Measurements from ENCODE around the gene STIM2.
"Not testable (repeated sequence)": the region's sequence is repeated elsewhere in the genome, so short reads cannot be mapped to it uniquely, and the experiment has no call there.

Gene STIM2

DNA sequence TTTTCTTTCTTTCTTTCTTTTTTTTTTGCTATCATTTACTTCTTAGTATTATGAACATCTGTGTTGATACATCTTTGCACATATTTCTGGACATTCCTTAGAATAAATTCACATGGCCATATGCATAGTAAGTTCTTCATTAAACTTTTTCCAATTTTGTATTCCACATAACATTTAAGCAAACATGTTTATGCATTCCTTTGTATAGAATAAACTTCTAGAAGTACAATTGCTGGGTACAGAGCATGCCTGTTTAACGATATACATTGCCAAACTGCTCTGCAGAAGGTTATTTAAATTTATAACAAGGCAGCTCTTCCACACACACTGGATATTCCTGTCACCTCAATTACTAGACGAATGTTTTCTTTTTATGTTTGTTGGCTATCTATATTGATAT is 36.0 kb upstream of the STIM2 start:
- no peak for DNase-seq (ENCODE audit: low spot score)
- Histone ChIP-seq H3K4me3 (no peak overlapping the region), H3K27ac (no peak overlapping the region)
- TF ChIP-seq, protein P1, sequence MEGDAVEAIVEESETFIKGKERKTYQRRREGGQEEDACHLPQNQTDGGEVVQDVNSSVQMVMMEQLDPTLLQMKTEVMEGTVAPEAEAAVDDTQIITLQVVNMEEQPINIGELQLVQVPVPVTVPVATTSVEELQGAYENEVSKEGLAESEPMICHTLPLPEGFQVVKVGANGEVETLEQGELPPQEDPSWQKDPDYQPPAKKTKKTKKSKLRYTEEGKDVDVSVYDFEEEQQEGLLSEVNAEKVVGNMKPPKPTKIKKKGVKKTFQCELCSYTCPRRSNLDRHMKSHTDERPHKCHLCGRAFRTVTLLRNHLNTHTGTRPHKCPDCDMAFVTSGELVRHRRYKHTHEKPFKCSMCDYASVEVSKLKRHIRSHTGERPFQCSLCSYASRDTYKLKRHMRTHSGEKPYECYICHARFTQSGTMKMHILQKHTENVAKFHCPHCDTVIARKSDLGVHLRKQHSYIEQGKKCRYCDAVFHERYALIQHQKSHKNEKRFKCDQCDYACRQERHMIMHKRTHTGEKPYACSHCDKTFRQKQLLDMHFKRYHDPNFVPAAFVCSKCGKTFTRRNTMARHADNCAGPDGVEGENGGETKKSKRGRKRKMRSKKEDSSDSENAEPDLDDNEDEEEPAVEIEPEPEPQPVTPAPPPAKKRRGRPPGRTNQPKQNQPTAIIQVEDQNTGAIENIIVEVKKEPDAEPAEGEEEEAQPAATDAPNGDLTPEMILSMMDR (IDR thresholded peaks at IDR 0.05), result no peak

DNA sequence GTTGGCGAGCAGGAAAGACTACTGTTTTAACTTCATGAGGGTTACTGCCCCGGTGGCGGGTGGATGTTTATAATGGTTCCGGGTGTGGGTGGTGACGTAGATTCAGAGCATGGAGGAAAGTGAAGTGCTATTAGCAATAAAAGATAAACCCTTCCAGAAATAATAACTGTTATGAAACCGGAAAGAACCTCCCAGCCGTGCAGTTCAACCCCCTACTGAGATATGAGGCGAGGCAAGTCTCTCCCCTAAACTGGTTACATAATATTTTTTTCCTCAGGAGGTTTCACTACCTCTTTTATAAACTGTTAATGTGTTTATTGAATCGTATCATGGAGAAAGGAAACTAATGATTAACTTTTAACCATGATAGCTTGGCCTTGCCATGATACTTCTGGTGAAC is 33.9 kb upstream of the STIM2 start:
- Histone ChIP-seq H3K4me3 (no peak overlapping the region), H3K27ac (no peak overlapping the region)
- TF ChIP-seq, protein P1 (IDR thresholded peaks at IDR 0.05), result no peak
- no peak for DNase-seq (ENCODE audit: low spot score)

DNA sequence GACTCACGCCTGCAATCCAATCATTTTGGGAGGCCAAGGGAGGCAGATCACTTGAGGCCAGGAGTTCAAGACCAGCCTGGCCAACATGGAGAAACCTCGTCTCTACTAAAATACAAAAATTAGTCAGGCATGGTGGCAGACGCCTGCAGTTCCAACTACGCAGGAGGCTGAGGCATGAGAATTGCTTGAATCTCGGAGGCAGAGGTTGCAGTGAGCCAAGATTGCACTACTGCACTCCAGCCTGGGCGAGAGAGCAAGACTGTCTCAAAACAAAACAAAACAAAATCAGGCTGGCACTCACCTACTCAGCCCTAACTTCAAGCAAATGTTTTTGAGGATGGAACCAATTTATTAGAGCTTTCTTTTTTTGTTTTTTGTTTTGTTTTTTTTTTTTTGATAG is 33.3 kb upstream of the STIM2 start:
- not testable (repeated sequence) for H3K4me3 ChIP-seq; H3K27ac ChIP-seq; DNase-seq (ENCODE audit: low spot score)

DNA sequence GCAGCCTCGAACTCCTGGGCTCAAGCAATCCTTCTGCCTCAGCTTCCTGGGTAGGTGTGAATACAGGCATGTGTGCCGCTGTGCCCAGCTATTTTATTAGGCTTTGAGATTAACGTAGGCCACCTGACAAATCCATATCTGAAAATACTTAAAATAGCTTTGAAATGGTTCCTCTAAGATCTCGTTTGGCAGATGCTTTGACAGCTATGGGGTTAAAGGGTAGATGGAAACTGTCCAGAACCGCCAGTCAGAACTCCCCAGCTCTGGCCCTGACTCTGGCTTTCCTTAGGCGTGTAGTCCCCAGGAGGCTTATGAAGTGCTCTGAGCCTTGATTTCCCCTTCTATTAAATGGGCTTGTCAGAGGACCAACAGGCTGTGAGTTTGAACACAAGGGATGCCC is 32.8 kb upstream of the STIM2 start:
- no peak overlapping the region for H3K27ac ChIP-seq
- H3K4me3 ChIP-seq, result no peak overlapping the region
- no peak for DNase-seq (ENCODE audit: low spot score)
- TF ChIP-seq, protein P1 (IDR thresholded peaks at IDR 0.05), result no peak

DNA sequence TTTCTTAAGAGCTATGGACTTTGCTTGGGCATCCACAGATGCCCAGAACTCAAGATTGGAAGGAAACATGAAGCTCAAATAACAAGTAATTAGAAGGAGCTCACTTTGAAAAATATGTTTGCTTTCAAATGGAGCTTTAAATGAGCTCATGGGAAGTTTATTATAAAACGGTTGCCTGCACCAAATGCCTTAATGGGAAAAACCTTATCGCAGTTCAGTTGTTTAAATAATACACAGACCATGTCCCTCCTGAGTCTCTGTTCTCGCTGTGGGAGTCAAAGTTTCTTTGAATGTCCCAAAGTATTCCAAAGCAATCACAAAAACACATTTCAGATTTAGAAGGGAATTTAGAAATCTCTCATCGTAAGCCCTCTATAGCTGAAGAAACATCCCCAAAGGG is 31.6 kb upstream of the STIM2 start:
- DNase-seq (ENCODE audit: low spot score), result no peak
- TF ChIP-seq, protein P1 (IDR thresholded peaks at IDR 0.05), result no peak
- Histone ChIP-seq H3K4me3 (no peak overlapping the region), H3K27ac (no peak overlapping the region)

DNA sequence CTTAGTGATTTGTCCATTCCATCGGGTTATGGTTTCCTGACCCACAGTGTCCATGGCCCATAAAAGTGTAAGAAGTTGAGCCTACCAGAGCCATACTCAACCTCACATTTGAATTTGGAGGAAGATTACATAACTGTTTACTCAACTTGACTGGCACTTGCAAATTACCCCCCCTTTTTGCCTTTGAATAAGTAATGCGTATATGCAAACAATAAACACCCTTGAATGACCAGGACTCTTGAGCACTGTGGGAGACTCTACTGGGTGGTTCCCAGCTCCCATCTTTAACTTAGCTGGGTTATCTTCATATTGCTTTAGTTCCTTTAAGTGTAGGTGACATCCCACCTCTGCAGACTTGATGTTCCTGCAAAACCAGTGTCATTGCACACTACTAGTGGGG is 30.6 kb upstream of the STIM2 start:
- DNase-seq (ENCODE audit: low spot score), result no peak
- TF ChIP-seq, protein P1 (IDR thresholded peaks at IDR 0.05), result no peak
- Histone ChIP-seq H3K4me3 (no peak overlapping the region), H3K27ac (no peak overlapping the region)

DNA sequence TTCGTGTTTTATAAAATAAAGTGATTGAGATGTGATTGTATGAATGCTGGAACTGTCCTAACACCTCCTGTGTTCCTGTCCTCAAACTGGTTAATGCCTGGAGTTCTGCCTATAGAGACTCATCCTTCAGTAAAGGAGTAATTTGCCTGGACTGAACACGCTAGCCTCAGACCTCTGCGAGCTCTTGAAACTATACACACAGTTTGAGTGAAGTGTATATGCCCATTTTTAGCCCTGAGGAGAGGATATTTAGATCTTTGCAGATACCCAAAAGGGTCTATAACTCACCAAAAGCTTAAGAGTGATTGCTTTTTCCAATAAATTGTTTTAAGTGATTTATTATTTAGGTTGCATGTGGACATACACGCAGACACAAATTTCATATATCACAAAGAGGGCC is 29.9 kb upstream of the STIM2 start:
- TF ChIP-seq, protein P1 (IDR thresholded peaks at IDR 0.05), result no peak
- no peak for DNase-seq (ENCODE audit: low spot score)
- H3K4me3 ChIP-seq, result no peak overlapping the region
- no peak overlapping the region for H3K27ac ChIP-seq

DNA sequence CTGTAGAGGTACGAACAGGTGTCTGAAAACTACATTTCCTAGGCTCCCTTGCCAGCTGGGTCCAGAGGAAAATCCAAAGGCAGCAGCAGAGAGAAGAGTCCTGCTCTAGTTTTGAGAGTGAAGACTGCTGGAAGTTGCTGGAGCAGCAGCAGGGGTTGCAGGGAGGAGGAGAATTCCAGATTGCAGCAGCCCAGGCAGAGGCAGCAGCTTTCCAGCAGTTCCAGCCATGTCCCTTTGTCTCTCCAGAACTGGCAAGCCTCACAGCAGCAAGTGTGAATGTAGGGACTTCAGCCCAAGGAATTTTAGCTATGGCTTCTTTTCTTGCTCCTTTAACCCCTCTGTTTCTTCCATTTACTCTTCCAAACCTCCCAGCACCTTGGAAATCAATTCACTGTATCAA is 24.1 kb upstream of the STIM2 start:
- Histone ChIP-seq H3K27ac (no peak overlapping the region), H3K4me3 (no peak overlapping the region)
- DNase-seq (ENCODE audit: low spot score), result no peak
- TF ChIP-seq, protein P1 (IDR thresholded peaks at IDR 0.05), result no peak

Measured in coronary artery (tissue), 2 donors.